Peyer's patch (tissue), 4 donors: Measurements from ENCODE around the gene ALDH1A2. TPM values are rescaled to one million over a fixed set of nuclear protein-coding genes. Genes with fewer than 3 reads are reported as not detected.

Experiments used
- DNase-seq, 3 donors: peaks; one replicate each; pipeline ENCODE4 v3.0.0-alpha.2; 2017 to 2019
- H3K27ac ChIP-seq, 4 donors: fragments of 200-600 bp; sonication (generic); one replicate each; pipeline ENCODE4 v1.5.1; 2016 to 2019
- H3K27me3 ChIP-seq, 2 donors: fragments of 200-600 bp; sonication (generic); one replicate each; pipeline ENCODE4 v1.5.1; 2019
- H3K36me3 ChIP-seq, 3 donors: fragments of 200-600 bp; sonication (generic); one replicate each; pipeline ENCODE4 v1.5.1; 2016 to 2019
- H3K4me1 ChIP-seq, 4 donors: fragments of 200-600 bp; sonication (generic); one replicate each; pipeline ENCODE4 v1.5.1; 2016 to 2019
- H3K4me3 ChIP-seq, 4 donors: fragments of 200-600 bp; sonication (generic); 1 replicate in 3 of 4; 2 replicates in 1 of 4; pipeline ENCODE4 v1.5.1; 2016 to 2019; ENCODE audit warnings: mild to moderate bottlenecking in 1 of 4
- H3K9me3 ChIP-seq, 4 donors: fragments of 200-600 bp; sonication (generic); one replicate each; pipeline ENCODE4 v1.5.1; 2016 to 2019; ENCODE audit warnings: mild to moderate bottlenecking in 1 of 4
- POLR2A ChIP-seq, 2 donors: fragments of 450-650 bp; IDR thresholded peaks; one replicate each; pipeline ENCODE4 v1.5.1; 2017; ENCODE audit warnings: antibody characterized with exemption in 2 of 2, mild to moderate bottlenecking in 2 of 2, moderate library complexity in 2 of 2
- total RNA-seq, 4 donors: library from RNA; depleted of rRNA; stranded (reverse); fragments of >200 nt; gene quantifications; one replicate each; pipeline ENCODE4 v1.1.0, GENCODE V29; 2016
- TF ChIP-seq, protein P1 (sequence below), 6 experiments: fragments of 450-650 bp in 4 of 6; fragments of 200-600 bp in 2 of 6; sonication (generic) in 1 of 6; IDR thresholded peaks; one replicate each; pipeline ENCODE4 v1.5.1; 2017 to 2019; ENCODE audit warnings: antibody characterized with exemption in 6 of 6, mild to moderate bottlenecking in 3 of 6, moderate library complexity in 1 of 6

The ALDH1A2 gene
- total RNA-seq, 4 donors from 2014 or later = 1.1 to 13.1 (median 10.0) TPM; not detected in 1

DNA sequence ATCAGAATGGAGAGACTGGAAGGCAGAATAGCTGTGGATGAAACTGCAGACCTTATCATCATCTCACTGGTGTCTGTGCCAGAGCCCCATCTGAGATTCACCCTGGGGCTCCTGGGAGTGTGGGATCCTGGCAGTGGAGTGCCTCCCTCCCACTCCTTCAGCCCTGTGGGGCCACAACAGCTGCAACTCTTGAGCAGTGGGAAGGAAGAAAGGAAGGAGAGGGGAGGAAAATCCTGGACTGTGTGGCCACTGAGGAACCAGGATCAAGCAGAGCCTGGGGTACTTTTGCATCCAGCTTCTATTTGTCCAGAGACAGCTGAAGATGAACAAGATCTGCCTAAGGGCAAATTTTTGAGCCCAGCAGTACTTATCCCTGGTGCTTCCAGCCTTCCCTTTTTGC, 13.1 kb upstream of the ALDH1A2 start:
- no peaks in the 10 kb centered on the region for H3K27me3 ChIP-seq
- H3K4me3 ChIP-seq = no peak overlapping the region
- no peaks in the 10 kb centered on the region for H3K36me3 ChIP-seq
- TF ChIP-seq, protein P1, sequence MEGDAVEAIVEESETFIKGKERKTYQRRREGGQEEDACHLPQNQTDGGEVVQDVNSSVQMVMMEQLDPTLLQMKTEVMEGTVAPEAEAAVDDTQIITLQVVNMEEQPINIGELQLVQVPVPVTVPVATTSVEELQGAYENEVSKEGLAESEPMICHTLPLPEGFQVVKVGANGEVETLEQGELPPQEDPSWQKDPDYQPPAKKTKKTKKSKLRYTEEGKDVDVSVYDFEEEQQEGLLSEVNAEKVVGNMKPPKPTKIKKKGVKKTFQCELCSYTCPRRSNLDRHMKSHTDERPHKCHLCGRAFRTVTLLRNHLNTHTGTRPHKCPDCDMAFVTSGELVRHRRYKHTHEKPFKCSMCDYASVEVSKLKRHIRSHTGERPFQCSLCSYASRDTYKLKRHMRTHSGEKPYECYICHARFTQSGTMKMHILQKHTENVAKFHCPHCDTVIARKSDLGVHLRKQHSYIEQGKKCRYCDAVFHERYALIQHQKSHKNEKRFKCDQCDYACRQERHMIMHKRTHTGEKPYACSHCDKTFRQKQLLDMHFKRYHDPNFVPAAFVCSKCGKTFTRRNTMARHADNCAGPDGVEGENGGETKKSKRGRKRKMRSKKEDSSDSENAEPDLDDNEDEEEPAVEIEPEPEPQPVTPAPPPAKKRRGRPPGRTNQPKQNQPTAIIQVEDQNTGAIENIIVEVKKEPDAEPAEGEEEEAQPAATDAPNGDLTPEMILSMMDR (IDR thresholded peaks at IDR 0.05) = no peak
- no peak for TF ChIP-seq POLR2A (IDR thresholded peaks at IDR 0.05)
- H3K4me1 ChIP-seq = no peaks in the 10 kb centered on the region
- DNase-seq = no peak
- H3K27ac ChIP-seq = no peak overlapping the region
- no peaks in the 10 kb centered on the region for H3K9me3 ChIP-seq

DNA sequence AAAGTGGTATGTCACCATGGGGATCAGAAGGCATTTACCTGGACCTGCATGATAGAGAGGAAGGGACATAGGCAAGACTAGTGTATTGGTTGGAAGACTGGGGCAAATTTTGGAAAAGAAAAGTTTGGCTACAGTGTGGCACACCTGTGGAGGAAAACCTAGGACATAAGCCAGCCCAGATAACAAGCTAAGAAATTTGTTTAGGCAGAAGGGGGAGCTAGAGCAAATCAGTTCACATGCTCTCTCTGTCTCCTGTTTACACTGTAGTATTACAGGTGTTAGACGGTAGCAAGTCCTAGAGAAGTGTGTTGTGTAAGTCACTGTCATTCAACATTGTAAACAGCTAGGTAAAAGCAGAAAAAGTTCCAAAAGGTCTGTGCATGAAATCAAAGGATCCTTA, 11.9 kb upstream of the ALDH1A2 start:
- H3K36me3 ChIP-seq = no peaks in the 10 kb centered on the region
- H3K27ac ChIP-seq = no peak overlapping the region
- H3K4me3 ChIP-seq = no peak overlapping the region
- no peaks in the 10 kb centered on the region for H3K27me3 ChIP-seq
- DNase-seq = no peak
- TF ChIP-seq, protein P1 (IDR thresholded peaks at IDR 0.05) = peak in 2 of 6 experiments; percentile 20 to 31
- no peak for TF ChIP-seq POLR2A (IDR thresholded peaks at IDR 0.05)
- no peaks in the 10 kb centered on the region for H3K9me3 ChIP-seq
- no peaks in the 10 kb centered on the region for H3K4me1 ChIP-seq

DNA sequence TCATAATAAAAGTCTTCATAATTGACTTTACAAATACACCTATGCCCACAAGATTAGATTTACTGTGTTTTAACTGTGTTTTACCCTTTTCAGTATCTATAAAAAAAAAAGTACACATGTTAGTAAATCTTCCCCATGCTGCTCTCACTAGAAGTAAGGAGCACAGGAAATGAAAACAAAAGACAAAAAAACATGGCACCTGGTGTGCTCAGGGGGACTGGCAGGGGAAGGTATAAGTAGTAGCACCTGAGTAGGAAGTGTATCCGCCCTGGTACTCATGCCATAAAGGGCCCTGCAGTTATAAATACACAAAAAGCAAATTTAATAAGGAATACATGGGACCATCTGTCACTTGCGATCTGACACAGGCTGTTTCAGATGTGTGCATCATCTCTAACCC, 8.9 kb upstream of the ALDH1A2 start:
- no peaks in the 10 kb centered on the region for H3K36me3 ChIP-seq
- H3K9me3 ChIP-seq = no peaks in the 10 kb centered on the region
- H3K27me3 ChIP-seq = no peaks in the 10 kb centered on the region
- no peak overlapping the region for H3K27ac ChIP-seq
- no peak for DNase-seq
- TF ChIP-seq, protein P1 (IDR thresholded peaks at IDR 0.05) = no peak
- no peak for TF ChIP-seq POLR2A (IDR thresholded peaks at IDR 0.05)
- H3K4me3 ChIP-seq = no peak overlapping the region
- H3K4me1 ChIP-seq = no peaks in the 10 kb centered on the region

DNA sequence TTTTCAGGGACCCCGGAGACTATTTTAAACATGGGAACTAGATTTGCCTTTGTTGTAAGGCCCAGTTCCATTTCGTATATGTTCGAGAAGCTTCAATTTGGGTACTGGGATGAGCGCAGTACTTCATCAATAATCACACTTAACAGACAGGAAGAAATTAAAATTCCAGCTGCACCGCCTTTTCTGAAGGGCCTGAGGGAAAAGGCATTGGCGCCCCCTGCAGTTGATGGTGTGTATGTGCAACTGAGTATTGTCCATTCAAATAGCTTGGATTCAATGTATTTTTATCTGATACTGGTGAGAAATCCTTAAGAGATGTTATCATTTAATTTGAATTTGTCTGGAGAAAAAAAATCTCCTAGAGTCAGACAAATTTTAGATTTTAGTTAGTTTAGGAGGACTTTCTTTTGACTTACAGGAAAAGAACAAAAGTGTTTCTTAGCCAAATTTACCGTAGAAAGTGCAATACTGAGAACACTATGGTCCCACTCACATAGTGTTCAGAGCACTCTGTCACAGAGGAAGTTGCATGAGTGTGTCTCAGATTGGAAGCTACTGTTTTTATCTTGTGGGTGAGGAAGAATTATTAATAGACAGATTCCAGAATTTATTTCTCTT, 5.4 kb upstream of the ALDH1A2 start:
- Histone ChIP-seq H3K27ac (no peak overlapping the region), H3K36me3 (no peaks in the 10 kb centered on the region), H3K4me3 (no peak overlapping the region), H3K4me1 (peaks cover 0 to 2% (median 0%) of the 10 kb centered on the region in 4 donors), H3K27me3 (peaks cover 0 to 2% of the 10 kb centered on the region in 2 donors), H3K9me3 (no peaks in the 10 kb centered on the region)
- peak in 2 of 3 donors; percentile 73 to 83 for DNase-seq
- TF ChIP-seq, protein P1 (IDR thresholded peaks at IDR 0.05) = peak; percentile 19 to 91 (median 75)
- no peak for TF ChIP-seq POLR2A (IDR thresholded peaks at IDR 0.05)

DNA sequence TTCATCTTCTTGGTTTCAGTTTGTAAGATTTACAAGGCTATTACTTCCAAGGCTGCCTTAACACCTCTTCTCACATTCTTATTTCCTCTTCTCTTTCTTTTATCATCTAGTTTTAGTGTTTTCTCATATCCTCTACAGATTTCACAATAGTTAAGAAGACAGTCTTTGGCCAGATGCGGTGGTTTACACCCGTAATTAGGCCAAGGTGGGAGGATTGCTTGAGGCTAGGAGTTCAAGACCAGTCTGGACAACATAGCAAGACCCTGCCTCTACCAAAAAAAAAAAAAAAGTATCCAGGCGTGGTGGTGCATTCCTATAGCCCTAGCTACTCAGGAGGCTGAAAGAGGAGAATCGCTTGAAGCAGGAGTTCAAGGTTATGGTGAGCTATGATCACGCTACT, 3.5 kb upstream of the ALDH1A2 start:
- no peak for DNase-seq
- TF ChIP-seq POLR2A (IDR thresholded peaks at IDR 0.05) = no peak
- TF ChIP-seq, protein P1 (IDR thresholded peaks at IDR 0.05) = no peak
- Histone ChIP-seq H3K4me1 (peaks cover 0 to 12% (median 0%) of the 10 kb centered on the region in 4 donors), H3K27ac (no peak overlapping the region), H3K4me3 (no peak overlapping the region), H3K27me3 (peaks cover 0 to 19% of the 10 kb centered on the region in 2 donors), H3K9me3 (peaks cover 0 to 7% (median 0%) of the 10 kb centered on the region in 4 donors), H3K36me3 (no peaks in the 10 kb centered on the region)
